Measurements from ENCODE around the gene INPP5D. TPM values are rescaled to one million over a fixed set of nuclear protein-coding genes. Genes with fewer than 3 reads are reported as not detected.

INPP5D gene
- total RNA-seq, 4 donors from 2014 or later = 8.0 to 12.5 (median 11.9) TPM

DNA sequence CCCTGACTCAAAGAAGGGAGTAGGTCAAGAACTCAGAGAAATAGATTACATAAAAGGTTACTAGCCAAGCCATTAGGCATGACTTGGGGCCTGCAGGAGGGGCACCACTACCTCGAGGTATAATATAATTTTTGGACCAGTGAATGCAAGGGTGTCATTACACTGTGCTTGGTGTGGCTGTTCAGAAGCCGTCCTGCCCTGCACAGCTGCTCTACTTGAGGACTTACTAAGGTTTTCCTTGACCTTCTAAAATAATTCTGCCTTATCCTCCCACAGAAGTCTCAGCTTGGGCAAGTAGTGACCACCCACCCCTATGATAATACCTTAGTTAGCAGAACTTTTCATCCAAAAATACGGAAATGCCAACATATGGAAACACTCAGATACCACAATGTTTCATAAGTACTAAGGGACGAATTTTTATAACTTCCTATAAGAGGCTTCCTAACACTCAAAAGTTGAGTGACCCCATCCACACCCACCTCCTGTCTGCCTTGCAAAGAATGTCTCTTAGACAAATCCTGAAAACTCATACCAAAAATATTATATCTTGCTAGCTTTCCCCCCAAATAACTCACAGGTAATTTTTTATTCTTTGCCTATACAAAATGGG lies 173.6 kb downstream of the INPP5D start:
- 56% methylated on average over 4 of the region's 4 CpGs for WGBS

DNA sequence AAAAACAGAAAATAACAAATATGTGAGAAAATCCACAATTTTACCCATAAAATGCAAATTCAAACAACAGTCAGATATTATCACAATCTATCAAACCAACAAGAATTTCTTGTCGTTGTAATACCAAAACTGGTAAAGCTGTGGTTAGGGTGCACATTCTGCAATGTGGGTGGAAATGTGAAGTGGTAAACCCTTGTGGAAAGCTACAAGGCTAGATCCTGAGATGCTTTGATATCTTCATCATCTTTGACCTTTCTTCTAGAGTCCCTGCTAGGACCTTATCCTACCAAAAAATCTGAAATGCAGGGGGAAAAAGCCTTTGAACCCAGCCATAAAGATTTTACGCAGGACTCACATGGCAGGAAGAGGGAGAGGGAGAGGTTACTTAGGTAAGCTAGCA lies 174.1 kb downstream of the INPP5D start:
- Histone ChIP-seq H3K27me3 (no peaks in the 10 kb centered on the region), H3K9me3 (no peaks in the 10 kb centered on the region), H3K27ac (replicated peaks in 1 of 4) (no peak overlapping the region), H3K4me3 (no peak overlapping the region), H3K4me1 (no peaks in the 10 kb centered on the region), H3K36me3 (no peaks in the 10 kb centered on the region)
- intact Hi-C loops (cut with DNase I) = no loop called here
- no peak for DNase-seq (ENCODE audit: extremely low spot score)
- WGBS = 79% methylated on average over 2 of the region's 2 CpGs
- TF ChIP-seq POLR2AphosphoS5 (IDR thresholded peaks at IDR 0.05) (no peak), CTCF (IDR thresholded peaks at IDR 0.05) (no peak), EP300 (IDR thresholded peaks at IDR 0.05) (no peak), POLR2A (IDR thresholded peaks at IDR 0.05; ENCODE audit: low read depth) (no peak)

More for the DNA sequence above, 173.6 kb downstream of the INPP5D start:
- Histone ChIP-seq H3K4me3 (no peak overlapping the region), H3K9me3 (no peaks in the 10 kb centered on the region), H3K27ac (replicated peaks in 1 of 4) (no peak overlapping the region), H3K27me3 (no peaks in the 10 kb centered on the region), H3K36me3 (no peaks in the 10 kb centered on the region), H3K4me1 (no peaks in the 10 kb centered on the region)
- intact Hi-C loops (cut with DNase I) = no loop called here
- TF ChIP-seq EP300 (IDR thresholded peaks at IDR 0.05) (no peak), CTCF (IDR thresholded peaks at IDR 0.05) (no peak), POLR2AphosphoS5 (IDR thresholded peaks at IDR 0.05) (no peak), POLR2A (IDR thresholded peaks at IDR 0.05; ENCODE audit: low read depth) (no peak)
- no peak for DNase-seq (ENCODE audit: extremely low spot score)

DNA sequence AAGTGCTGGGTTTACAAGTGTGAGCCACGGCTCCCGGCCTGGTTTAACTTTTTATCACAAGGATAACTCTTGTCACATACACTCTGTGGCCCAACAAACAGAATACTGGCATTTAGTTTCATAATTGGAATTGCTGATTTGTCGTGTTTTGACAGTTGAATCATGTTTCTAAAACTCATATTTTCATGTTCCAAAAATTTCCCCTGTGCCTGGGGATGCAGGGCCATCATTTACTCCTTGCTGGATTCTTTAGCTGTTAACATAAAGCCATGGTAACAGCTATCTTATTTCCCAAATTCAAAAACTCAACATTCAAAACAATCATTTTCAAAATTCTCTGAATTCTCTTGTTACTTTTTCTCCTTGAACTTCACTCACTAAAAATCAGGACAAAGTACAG lies 174.9 kb downstream of the INPP5D start:
- Histone ChIP-seq H3K4me1 (no peaks in the 10 kb centered on the region), H3K27ac (replicated peaks in 1 of 4) (no peak overlapping the region), H3K27me3 (no peaks in the 10 kb centered on the region), H3K4me3 (no peak overlapping the region), H3K36me3 (no peaks in the 10 kb centered on the region), H3K9me3 (no peaks in the 10 kb centered on the region)
- no peak for TF ChIP-seq POLR2AphosphoS5 (IDR thresholded peaks at IDR 0.05)
- no peak for TF ChIP-seq POLR2A (IDR thresholded peaks at IDR 0.05; ENCODE audit: low read depth)
- TF ChIP-seq CTCF (IDR thresholded peaks at IDR 0.05) = no peak
- no peak for TF ChIP-seq EP300 (IDR thresholded peaks at IDR 0.05)
- 86% methylated on average over 3 of the region's 3 CpGs for WGBS
- no peak for DNase-seq (ENCODE audit: extremely low spot score)
- intact Hi-C loops (cut with DNase I) = no loop called here

DNA sequence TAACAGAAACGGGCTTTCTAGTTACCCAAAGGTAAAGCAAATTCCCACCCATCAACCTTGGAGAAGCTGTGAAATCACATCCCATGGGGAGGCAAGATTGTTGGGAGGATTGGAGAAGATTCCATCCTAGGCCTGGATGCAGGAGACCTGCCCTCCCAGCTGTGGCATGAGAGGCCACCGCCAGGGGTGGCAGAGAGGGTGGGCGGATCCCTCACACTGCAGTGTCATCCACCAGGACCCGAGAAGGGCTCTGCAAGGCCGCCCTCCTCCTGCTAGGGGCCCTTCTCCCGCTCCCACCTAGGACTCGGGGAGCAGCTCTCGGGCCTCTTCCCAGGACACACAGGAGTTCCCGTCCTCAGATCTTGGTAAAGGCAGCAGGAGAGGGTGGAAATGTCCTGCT lies 175.8 kb downstream of the INPP5D start:
- WGBS = 85% methylated on average over 4 of the region's 9 CpGs
- Histone ChIP-seq H3K9me3 (no peaks in the 10 kb centered on the region), H3K27ac (replicated peaks in 1 of 4) (no peak overlapping the region), H3K4me1 (no peaks in the 10 kb centered on the region), H3K27me3 (no peaks in the 10 kb centered on the region), H3K4me3 (no peak overlapping the region), H3K36me3 (no peaks in the 10 kb centered on the region)
- intact Hi-C loops (cut with DNase I) = no loop called here
- TF ChIP-seq POLR2A (IDR thresholded peaks at IDR 0.05; ENCODE audit: low read depth) (no peak), CTCF (IDR thresholded peaks at IDR 0.05) (no peak), POLR2AphosphoS5 (IDR thresholded peaks at IDR 0.05) (no peak), EP300 (IDR thresholded peaks at IDR 0.05) (no peak)
- DNase-seq (ENCODE audit: extremely low spot score) = no peak
